IMR-90 (cell line): ENCODE results near the gene KCTD19. TPM values are rescaled to one million over a fixed set of nuclear protein-coding genes. Genes with fewer than 3 reads are reported as not detected.

ENCODE experiments used
- ATAC-seq: fragments of 200-7000 bp; cut with Tn5 transposase; 2 replicates; pipeline ENCODE4 v1.9.1; 2020; ENCODE audit warnings: low read depth, mild to moderate bottlenecking, moderate library complexity
- BruUV-seq: library from RNA; stranded (reverse); fragments of 400-500 nt; replicated peaks from 2 replicates; lab custom pipeline; 2021; lab: Mats Ljungman, UMichigan
- CTCF ChIA-PET: fragments of 300-600 bp; formaldehyde crosslinking; extraction: SDS; loops from one replicate; lab custom pipeline; 2021; ENCODE audit warnings: antibody characterized with exemption; lab: Yijun Ruan, JAX
- POLR2A ChIA-PET: fragments of 300-600 bp; sonication (Branson Sonifier 250); formaldehyde crosslinking; loops from one replicate; lab custom pipeline; 2022; ENCODE audit warnings: antibody characterized with exemption; ENCODE audit not compliant: unreplicated experiment; lab: Charles Lee
- DNase-seq: peaks from one replicate; pipeline ENCODE4 v3.0.0; 2013
- H2AFZ ChIP-seq: replicated peaks from 2 replicates; pipeline ENCODE3; 2013; ENCODE audit warnings: low read length, mild to moderate bottlenecking; ENCODE audit not compliant: poor library complexity
- H2AK5ac ChIP-seq: 2 replicates; pipeline ENCODE4 v1.6.1; 2013; ENCODE audit warnings: low read depth, low read length, inconsistent platforms
- H2AK9ac ChIP-seq: replicated peaks from 2 replicates; pipeline ENCODE3; 2013; ENCODE audit warnings: mild to moderate bottlenecking, low read depth, low read length, moderate library complexity; ENCODE audit not compliant: poor library complexity
- H2BK120ac ChIP-seq: 2 replicates; pipeline ENCODE4 v1.6.1; 2013; ENCODE audit warnings: low read depth, low read length, inconsistent platforms
- H2BK15ac ChIP-seq: 3 replicates; pipeline ENCODE4 v1.6.1; 2013; ENCODE audit warnings: low read depth, low read length, inconsistent platforms
- H2BK20ac ChIP-seq: 2 replicates; pipeline ENCODE4 v1.6.1; 2013; ENCODE audit warnings: low read depth, mild to moderate bottlenecking, inconsistent platforms, low read length, moderate library complexity
- H2BK5ac ChIP-seq: 2 replicates; pipeline ENCODE4 v1.6.1; 2013; ENCODE audit warnings: mild to moderate bottlenecking, low read depth, low read length, inconsistent platforms; ENCODE audit not compliant: poor library complexity, severe bottlenecking
- H3K14ac ChIP-seq: replicated peaks from 2 replicates; pipeline ENCODE4 v1.6.1; 2013; ENCODE audit warnings: low read depth, low read length, inconsistent platforms
- H3K18ac ChIP-seq: 2 replicates; pipeline ENCODE4 v1.6.1; 2013; ENCODE audit warnings: low read depth, low read length, control low read depth
- H3K23ac ChIP-seq: 2 replicates; pipeline ENCODE4 v1.6.1; 2013; ENCODE audit warnings: low read depth, low read length, inconsistent platforms
- H3K27ac ChIP-seq: 2 replicates; pipeline ENCODE4 v1.5.1; 2013; ENCODE audit warnings: mild to moderate bottlenecking, control low read depth, low read length; ENCODE audit not compliant: insufficient read depth
- H3K27me3 ChIP-seq: 2 replicates; pipeline ENCODE4 v1.6.1; 2013; ENCODE audit warnings: low read length; ENCODE audit not compliant: control insufficient read depth, insufficient read depth
- H3K36me3 ChIP-seq: 2 replicates; pipeline ENCODE4 v1.6.1; 2013; ENCODE audit warnings: low read length, mixed read lengths; ENCODE audit not compliant: control insufficient read depth, insufficient read depth
- H3K4ac ChIP-seq: 2 replicates; pipeline ENCODE4 v1.6.1; 2013; ENCODE audit warnings: low read depth, low read length, inconsistent platforms
- H3K4me1 ChIP-seq: 2 replicates; pipeline ENCODE4 v1.6.1; 2013; ENCODE audit warnings: low read length, mixed read lengths; ENCODE audit not compliant: control insufficient read depth, insufficient read depth
- H3K4me2 ChIP-seq: 2 replicates; pipeline ENCODE4 v1.6.1; 2013; ENCODE audit warnings: low read depth, mild to moderate bottlenecking, control low read depth, low read length, moderate library complexity
- H3K4me3 ChIP-seq: 2 replicates; pipeline ENCODE4 v1.5.1; 2013; ENCODE audit warnings: low read depth, mild to moderate bottlenecking, control low read depth, low read length, moderate library complexity; ENCODE audit not compliant: insufficient read depth
- H3K56ac ChIP-seq: 2 replicates; pipeline ENCODE4 v1.6.1; 2013; ENCODE audit warnings: low read length, inconsistent platforms; ENCODE audit not compliant: insufficient read depth; ENCODE audit errors: extremely low read depth
- H3K79me1 ChIP-seq, 2 experiments: 2 replicates each; pipeline ENCODE4 v1.6.1; 2013; ENCODE audit warnings: low read length in 2 of 2, inconsistent platforms in 1 of 2, low read depth in 1 of 2
- H3K9ac ChIP-seq: 2 replicates; pipeline ENCODE4 v1.6.1; 2013; ENCODE audit warnings: low read depth, low read length, control low read depth
- H3K9me1 ChIP-seq: 2 replicates; pipeline ENCODE4 v1.6.1; 2013; ENCODE audit warnings: low read length, inconsistent platforms; ENCODE audit not compliant: insufficient read depth
- H3K9me3 ChIP-seq: 2 replicates; pipeline ENCODE4 v1.6.1; 2013; ENCODE audit warnings: low read length; ENCODE audit not compliant: control insufficient read depth, insufficient read depth
- H4K20me1 ChIP-seq: 2 replicates; pipeline ENCODE4 v1.6.1; 2013; ENCODE audit warnings: low read length, inconsistent platforms; ENCODE audit not compliant: insufficient read depth
- H4K5ac ChIP-seq: 2 replicates; pipeline ENCODE4 v1.6.1; 2013; ENCODE audit warnings: mild to moderate bottlenecking, low read depth, low read length, control low read depth
- H4K8ac ChIP-seq, 2 experiments: 2 replicates each; pipeline ENCODE4 v1.6.1; 2013; ENCODE audit warnings: low read depth in 2 of 2, low read length in 2 of 2, control low read depth in 1 of 2, inconsistent platforms in 1 of 2
- H4K91ac ChIP-seq: 2 replicates; pipeline ENCODE4 v1.6.1; 2013; ENCODE audit warnings: low read depth, low read length, inconsistent platforms; ENCODE audit not compliant: insufficient read depth
- BHLHE40 ChIP-seq: fragments of 150-350 bp; IDR thresholded peaks from 2 replicates; pipeline ENCODE4 v1.6.1; 2016; ENCODE audit warnings: mild to moderate bottlenecking, low read depth, low read length
- CEBPB ChIP-seq: IDR thresholded peaks from 2 replicates; pipeline ENCODE4 v1.6.1; 2012; ENCODE audit warnings: low read depth, low read length, improper control_type of control experiment
- CHD1 ChIP-seq: IDR thresholded peaks from 2 replicates; pipeline ENCODE4 v1.6.1; 2012; ENCODE audit warnings: low read depth, low read length, improper control_type of control experiment
- FOS ChIP-seq: fragments of 150-350 bp; IDR thresholded peaks from 2 replicates; pipeline ENCODE4 v1.6.1; 2016; ENCODE audit warnings: low read depth, low read length
- MAFK ChIP-seq: IDR thresholded peaks from 2 replicates; pipeline ENCODE4 v1.6.1; 2012; ENCODE audit warnings: low read depth, low read length, improper control_type of control experiment
- MAZ ChIP-seq: IDR thresholded peaks from 2 replicates; pipeline ENCODE4 v1.6.1; 2012; ENCODE audit warnings: low read depth, mild to moderate bottlenecking, low read length, improper control_type of control experiment, moderate library complexity, borderline replicate concordance
- NFE2L2 ChIP-seq: fragments of 150-350 bp; IDR thresholded peaks from 2 replicates; pipeline ENCODE4 v1.6.1; 2016; ENCODE audit warnings: low read depth, mild to moderate bottlenecking, low read length
- POLR2A ChIP-seq: IDR thresholded peaks from 2 replicates; pipeline ENCODE4 v1.6.1; 2012; ENCODE audit warnings: mild to moderate bottlenecking, low read depth, low read length
- RAD21 ChIP-seq: IDR thresholded peaks from 2 replicates; pipeline ENCODE4 v1.6.1; 2012; ENCODE audit warnings: low read length, improper control_type of control experiment
- RCOR1 ChIP-seq: IDR thresholded peaks from 2 replicates; pipeline ENCODE4 v1.6.1; 2012; ENCODE audit warnings: mild to moderate bottlenecking, low read length, improper control_type of control experiment; ENCODE audit not compliant: insufficient replicate concordance
- RFX5 ChIP-seq: IDR thresholded peaks from 2 replicates; pipeline ENCODE4 v1.8.0; 2012; ENCODE audit warnings: low read depth, mild to moderate bottlenecking, low read length, moderate library complexity
- SMC3 ChIP-seq: fragments of 150-350 bp; IDR thresholded peaks from 2 replicates; pipeline ENCODE4 v1.6.1; 2016; ENCODE audit warnings: low read depth, mild to moderate bottlenecking, antibody characterized with exemption, low read length, moderate library complexity
- WGBS, 2 experiments: methylation state at CpG; one replicate each; pipeline versions ENCODE4 v1.1.5 to v1.1.7; 2013; ENCODE audit warnings: missing lambda C conversion rate in 2 of 2; ENCODE audit not compliant: insufficient read length in 1 of 2; ENCODE audit errors: extremely low coverage in 2 of 2; 5-methylcytosine and 5-hydroxymethylcytosine counted together
- dilution Hi-C: fragments of 300-500 bp; cut with HindIII; formaldehyde crosslinking; loops from one replicate; pipeline ENCODE4 v1.14.3; 2018; ENCODE audit warnings: low sequenced_read_pairs; ENCODE audit not compliant: unreplicated experiment
- in situ Hi-C: fragments of 300-500 bp; cut with MboI; formaldehyde crosslinking; loops from 3 replicates; pipeline ENCODE4 v1.14.3; 2019; ENCODE audit warnings: low sequenced_read_pairs, inconsistent platforms, mixed read lengths
- intact Hi-C: fragments of 100-400 bp; cut with micrococcal nuclease; formaldehyde crosslinking; loops from 2 replicates; pipeline ENCODE4 v1.10.0; 2022
- polyA plus RNA-seq, 3 experiments: library from polyadenylated mRNA; depleted of rRNA; stranded (reverse); fragments of >200 nt; gene quantifications; 2 replicates each; pipeline ENCODE4 v1.2.3, GENCODE V29; 2012; ENCODE audit warnings: low replicate concordance in 1 of 3
- total RNA-seq: library from RNA; depleted of rRNA; stranded (reverse); fragments of >200 nt; gene quantifications from 2 replicates; pipeline ENCODE4 v1.2.3, GENCODE V29; 2012
- TF ChIP-seq, protein P1 (sequence below): conservative IDR thresholded peaks from 2 replicates; pipeline ENCODE4 v1.5.1; 2012; ENCODE audit warnings: mild to moderate bottlenecking, low read depth, low read length, improper control_type of control experiment
- TF ChIP-seq, protein P2 (sequence below): fragments of 150-350 bp; IDR thresholded peaks from 2 replicates; pipeline ENCODE4 v1.6.1; 2016; ENCODE audit warnings: low read depth, mild to moderate bottlenecking, low read length, moderate library complexity, borderline replicate concordance
- TF ChIP-seq, protein P3 (sequence below): fragments of 150-350 bp; IDR thresholded peaks from 2 replicates; pipeline ENCODE4 v1.6.1; 2017; ENCODE audit warnings: mild to moderate bottlenecking, antibody characterized with exemption, low read length, low read depth

KCTD19 gene
- total and polyA plus RNA-seq, 2 of the 4 experiments (the other 2 are of a cell fraction), result under 0.01 to 0.07 TPM

DNA sequence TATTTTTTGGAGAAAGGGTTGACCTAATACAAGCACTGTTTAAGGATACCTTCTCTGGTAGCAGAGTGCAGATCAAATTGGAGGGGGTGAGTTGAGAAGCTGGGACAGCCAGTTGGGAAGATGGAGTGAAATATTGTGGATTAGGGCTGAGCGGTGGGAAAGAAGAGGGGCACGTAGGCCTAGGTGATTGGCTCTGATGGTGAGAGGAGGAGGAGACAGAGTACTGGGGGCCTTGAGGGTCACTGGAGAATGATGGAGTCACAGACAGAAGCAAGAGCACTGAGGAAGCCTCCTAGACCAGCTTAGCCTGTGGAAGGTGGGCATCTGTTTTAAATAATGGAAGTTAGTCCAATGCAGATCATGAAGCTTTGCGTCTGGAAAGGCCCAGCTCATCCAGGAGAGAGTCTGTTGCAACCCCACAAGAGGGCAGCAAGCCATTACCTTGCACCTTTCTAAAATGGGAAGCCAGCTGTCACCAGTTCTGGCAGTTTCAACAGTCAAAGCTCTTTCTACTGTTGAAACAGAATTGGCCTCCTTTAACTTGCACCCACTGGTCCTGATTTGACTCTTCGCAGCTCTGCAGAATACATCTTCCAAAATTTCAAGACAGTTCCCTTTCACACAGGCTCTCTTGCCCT is 66.0 kb downstream of the KCTD19 start:
- H4K8ac ChIP-seq, result no peak overlapping the region
- peak overlapping the region; percentile 8; the same call in 1 of the 2 replicates for H3K4ac ChIP-seq
- peak; percentile 80 for ATAC-seq
- in situ Hi-C loops (no loop called here), dilution Hi-C loops (no loop called here), intact Hi-C loops (loop anchor here (1.0 to 5.0 kb wide), 4 partner anchors 78 to 206 kb away; no protein-coding TSS in a partner anchor)
- no peak overlapping the region for H2AFZ ChIP-seq
- no peak overlapping the region for H2AK5ac ChIP-seq
- H3K4me2 ChIP-seq, result no peak overlapping the region
- H4K5ac ChIP-seq, result no peak overlapping the region
- H2BK15ac ChIP-seq, result no peak overlapping the region
- BruUV-seq, result TSS peak; percentile 26
- ChIA-PET POLR2A (interaction anchor here (0.6 to 0.7 kb wide), 3 partner anchors 11 to 167 kb away, joined by 3 read pairs; no protein-coding TSS in a partner anchor), CTCF (interaction anchor here (0.6 to 1.8 kb wide), 16 partner anchors 9 to 299 kb away, joined by 3 to 15 read pairs (median 4); partner anchors contain the start of genes FHOD1 and TPPP3)
- H3K14ac ChIP-seq, result no peak overlapping the region
- H3K4me1 ChIP-seq, result peaks cover 2% of the 10 kb centered on the region; the same call in 1 of the 2 replicates
- H2BK5ac ChIP-seq, result no peak overlapping the region
- no peak overlapping the region for H3K18ac ChIP-seq
- no peak overlapping the region for H3K4me3 ChIP-seq
- H3K9ac ChIP-seq, result no peak overlapping the region
- no peak overlapping the region for H2BK20ac ChIP-seq
- DNase-seq, result peak; percentile 72
- no peaks in the 10 kb centered on the region for H3K79me1 ChIP-seq
- H3K27ac ChIP-seq, result no peak overlapping the region
- H2AK9ac ChIP-seq, result peak overlapping the region; percentile 4
- no peak overlapping the region for H2BK120ac ChIP-seq
- H3K27me3 ChIP-seq, result no peaks in the 10 kb centered on the region
- H3K9me3 ChIP-seq, result no peaks in the 10 kb centered on the region
- H3K9me1 ChIP-seq, result no peaks in the 10 kb centered on the region
- no peak overlapping the region for H4K91ac ChIP-seq
- H4K20me1 ChIP-seq, result no peaks in the 10 kb centered on the region
- H3K23ac ChIP-seq, result no peak overlapping the region
- H3K36me3 ChIP-seq, result peaks cover 10% of the 10 kb centered on the region; the same call in 1 of the 2 replicates
- 80% methylated on average over 2 of the region's 4 CpGs; no CpG with 5 or more reads in 1 of the 2 experiments for WGBS, 2 experiments
- H3K56ac ChIP-seq, result no peak overlapping the region
- peak; percentile 91 for TF ChIP-seq SMC3
- peak; percentile 91 for TF ChIP-seq RAD21
- TF ChIP-seq, protein P1, sequence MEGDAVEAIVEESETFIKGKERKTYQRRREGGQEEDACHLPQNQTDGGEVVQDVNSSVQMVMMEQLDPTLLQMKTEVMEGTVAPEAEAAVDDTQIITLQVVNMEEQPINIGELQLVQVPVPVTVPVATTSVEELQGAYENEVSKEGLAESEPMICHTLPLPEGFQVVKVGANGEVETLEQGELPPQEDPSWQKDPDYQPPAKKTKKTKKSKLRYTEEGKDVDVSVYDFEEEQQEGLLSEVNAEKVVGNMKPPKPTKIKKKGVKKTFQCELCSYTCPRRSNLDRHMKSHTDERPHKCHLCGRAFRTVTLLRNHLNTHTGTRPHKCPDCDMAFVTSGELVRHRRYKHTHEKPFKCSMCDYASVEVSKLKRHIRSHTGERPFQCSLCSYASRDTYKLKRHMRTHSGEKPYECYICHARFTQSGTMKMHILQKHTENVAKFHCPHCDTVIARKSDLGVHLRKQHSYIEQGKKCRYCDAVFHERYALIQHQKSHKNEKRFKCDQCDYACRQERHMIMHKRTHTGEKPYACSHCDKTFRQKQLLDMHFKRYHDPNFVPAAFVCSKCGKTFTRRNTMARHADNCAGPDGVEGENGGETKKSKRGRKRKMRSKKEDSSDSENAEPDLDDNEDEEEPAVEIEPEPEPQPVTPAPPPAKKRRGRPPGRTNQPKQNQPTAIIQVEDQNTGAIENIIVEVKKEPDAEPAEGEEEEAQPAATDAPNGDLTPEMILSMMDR, result peak; percentile 79
- TF ChIP-seq FOS, result no peak
- no peak for TF ChIP-seq BHLHE40
- TF ChIP-seq POLR2A, result no peak
- 0 out of 2 replicates have a peak, but pooled peaks have one; percentile 25 for TF ChIP-seq CEBPB
- TF ChIP-seq NFE2L2, result no peak
- no peak for TF ChIP-seq MAZ
- TF ChIP-seq, protein P2, sequence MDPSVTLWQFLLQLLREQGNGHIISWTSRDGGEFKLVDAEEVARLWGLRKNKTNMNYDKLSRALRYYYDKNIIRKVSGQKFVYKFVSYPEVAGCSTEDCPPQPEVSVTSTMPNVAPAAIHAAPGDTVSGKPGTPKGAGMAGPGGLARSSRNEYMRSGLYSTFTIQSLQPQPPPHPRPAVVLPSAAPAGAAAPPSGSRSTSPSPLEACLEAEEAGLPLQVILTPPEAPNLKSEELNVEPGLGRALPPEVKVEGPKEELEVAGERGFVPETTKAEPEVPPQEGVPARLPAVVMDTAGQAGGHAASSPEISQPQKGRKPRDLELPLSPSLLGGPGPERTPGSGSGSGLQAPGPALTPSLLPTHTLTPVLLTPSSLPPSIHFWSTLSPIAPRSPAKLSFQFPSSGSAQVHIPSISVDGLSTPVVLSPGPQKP, result no peak
- TF ChIP-seq, protein P3, sequence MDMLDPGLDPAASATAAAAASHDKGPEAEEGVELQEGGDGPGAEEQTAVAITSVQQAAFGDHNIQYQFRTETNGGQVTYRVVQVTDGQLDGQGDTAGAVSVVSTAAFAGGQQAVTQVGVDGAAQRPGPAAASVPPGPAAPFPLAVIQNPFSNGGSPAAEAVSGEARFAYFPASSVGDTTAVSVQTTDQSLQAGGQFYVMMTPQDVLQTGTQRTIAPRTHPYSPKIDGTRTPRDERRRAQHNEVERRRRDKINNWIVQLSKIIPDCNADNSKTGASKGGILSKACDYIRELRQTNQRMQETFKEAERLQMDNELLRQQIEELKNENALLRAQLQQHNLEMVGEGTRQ, result no peak
- no peak for TF ChIP-seq RCOR1
- no peak for TF ChIP-seq MAFK
- no peak for TF ChIP-seq RFX5
- TF ChIP-seq CHD1, result no peak
